AG09309 (cell line): ENCODE data around the gene COL24A1.
"Not testable (repeated sequence)": the region's sequence is repeated elsewhere in the genome, so short reads cannot be mapped to it uniquely, and the experiment has no call there.

Source experiments
- DNase-seq: peaks from one replicate; pipeline ENCODE4 v3.0.0-alpha.2; 2010; ENCODE audit warnings: low read depth
- H3K4me3 ChIP-seq: 2 replicates; pipeline ENCODE4 v1.5.1; 2011; ENCODE audit warnings: mild to moderate bottlenecking, low read depth, low read length, moderate library complexity; ENCODE audit not compliant: control insufficient read depth
- TF ChIP-seq, protein P1 (sequence below): IDR thresholded peaks from 2 replicates; pipeline ENCODE4 v1.5.1; 2011; ENCODE audit warnings: mild to moderate bottlenecking, low read depth, low read length, inconsistent platforms; ENCODE audit not compliant: insufficient read depth, control insufficient read depth; ENCODE audit errors: missing control alignments

The COL24A1 gene

DNA sequence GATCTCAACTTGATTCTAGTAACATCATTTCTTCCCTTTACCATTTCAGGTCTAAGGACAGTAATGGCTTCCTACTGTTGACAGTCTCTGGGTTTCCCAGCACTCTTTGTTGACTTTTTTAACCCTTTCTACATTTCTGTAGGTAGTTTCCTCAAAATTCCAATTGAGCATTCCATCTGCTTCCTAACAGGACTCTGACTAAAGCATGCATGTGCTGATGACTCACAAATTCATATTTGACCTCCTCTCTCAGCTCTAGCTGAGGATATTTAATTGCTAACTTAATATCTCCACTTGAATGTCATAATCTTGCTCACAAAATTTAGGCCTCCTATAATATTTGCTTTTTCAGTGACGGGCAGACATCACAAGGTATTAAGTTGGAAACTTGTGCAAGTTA lies 355.1 kb downstream of the COL24A1 start:
- H3K4me3 ChIP-seq: no peak overlapping the region
- TF ChIP-seq, protein P1, sequence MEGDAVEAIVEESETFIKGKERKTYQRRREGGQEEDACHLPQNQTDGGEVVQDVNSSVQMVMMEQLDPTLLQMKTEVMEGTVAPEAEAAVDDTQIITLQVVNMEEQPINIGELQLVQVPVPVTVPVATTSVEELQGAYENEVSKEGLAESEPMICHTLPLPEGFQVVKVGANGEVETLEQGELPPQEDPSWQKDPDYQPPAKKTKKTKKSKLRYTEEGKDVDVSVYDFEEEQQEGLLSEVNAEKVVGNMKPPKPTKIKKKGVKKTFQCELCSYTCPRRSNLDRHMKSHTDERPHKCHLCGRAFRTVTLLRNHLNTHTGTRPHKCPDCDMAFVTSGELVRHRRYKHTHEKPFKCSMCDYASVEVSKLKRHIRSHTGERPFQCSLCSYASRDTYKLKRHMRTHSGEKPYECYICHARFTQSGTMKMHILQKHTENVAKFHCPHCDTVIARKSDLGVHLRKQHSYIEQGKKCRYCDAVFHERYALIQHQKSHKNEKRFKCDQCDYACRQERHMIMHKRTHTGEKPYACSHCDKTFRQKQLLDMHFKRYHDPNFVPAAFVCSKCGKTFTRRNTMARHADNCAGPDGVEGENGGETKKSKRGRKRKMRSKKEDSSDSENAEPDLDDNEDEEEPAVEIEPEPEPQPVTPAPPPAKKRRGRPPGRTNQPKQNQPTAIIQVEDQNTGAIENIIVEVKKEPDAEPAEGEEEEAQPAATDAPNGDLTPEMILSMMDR: no peak
- DNase-seq: no peak

DNA sequence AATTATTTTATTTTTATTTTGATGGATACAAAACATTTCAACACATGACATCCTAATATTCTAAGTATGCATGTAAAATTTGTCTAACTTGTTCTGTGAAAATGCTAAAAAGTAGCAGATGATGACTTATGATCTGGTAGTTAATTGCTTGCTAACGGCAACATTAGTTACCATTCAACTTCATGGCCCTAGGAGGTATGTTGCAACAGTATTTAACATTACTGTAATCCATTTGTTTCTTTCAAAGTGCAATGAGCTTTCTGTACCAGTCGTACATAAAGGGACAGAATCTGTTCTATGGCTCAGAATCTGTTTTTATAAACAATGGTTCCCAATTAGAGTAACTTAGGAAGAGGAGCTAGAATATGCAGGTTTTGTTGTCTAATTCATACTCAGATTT lies 356.8 kb downstream of the COL24A1 start:
- DNase-seq: no peak
- no peak overlapping the region for H3K4me3 ChIP-seq
- TF ChIP-seq, protein P1: no peak

DNA sequence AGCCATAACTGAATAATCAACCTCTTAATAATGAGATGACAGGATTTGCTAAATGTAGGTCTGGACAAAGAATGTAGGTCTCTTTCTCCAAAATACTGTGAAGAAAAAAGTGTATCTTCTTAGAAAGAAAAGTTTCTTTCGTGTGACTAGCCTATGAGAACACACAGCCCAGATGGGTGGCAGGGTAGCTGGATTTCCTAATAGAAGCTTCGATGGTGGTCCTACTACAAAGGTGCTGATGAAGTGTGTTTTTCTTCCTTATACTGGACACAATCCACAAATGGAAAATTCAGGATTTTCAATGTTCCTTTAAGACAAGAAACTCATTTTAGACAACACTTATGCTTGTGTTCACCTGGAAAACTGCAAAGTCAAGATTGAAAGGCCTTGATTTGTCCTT lies 358.2 kb downstream of the COL24A1 start:
- no peak overlapping the region for H3K4me3 ChIP-seq
- TF ChIP-seq, protein P1: no peak
- no peak for DNase-seq

DNA sequence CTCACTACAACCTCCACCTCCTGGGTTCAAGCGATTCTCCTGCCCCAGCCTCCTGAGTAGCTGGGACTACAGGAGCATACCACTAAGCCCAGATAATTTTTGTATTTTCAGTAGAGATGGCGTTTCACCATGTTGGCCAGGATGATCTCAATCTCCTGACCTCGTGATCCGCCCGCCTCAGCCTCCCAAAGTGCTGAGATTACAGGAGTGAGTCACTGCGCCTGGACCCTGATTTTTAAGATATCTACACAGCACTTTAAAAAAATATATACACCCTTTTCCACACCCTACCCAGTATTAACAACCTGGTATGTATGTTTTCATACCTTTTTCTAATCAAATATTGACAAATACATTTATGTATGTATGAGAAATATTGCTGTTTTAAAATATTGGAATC lies 379.6 kb downstream of the COL24A1 start:
- H3K4me3 ChIP-seq, DNase-seq: not testable (repeated sequence)

DNA sequence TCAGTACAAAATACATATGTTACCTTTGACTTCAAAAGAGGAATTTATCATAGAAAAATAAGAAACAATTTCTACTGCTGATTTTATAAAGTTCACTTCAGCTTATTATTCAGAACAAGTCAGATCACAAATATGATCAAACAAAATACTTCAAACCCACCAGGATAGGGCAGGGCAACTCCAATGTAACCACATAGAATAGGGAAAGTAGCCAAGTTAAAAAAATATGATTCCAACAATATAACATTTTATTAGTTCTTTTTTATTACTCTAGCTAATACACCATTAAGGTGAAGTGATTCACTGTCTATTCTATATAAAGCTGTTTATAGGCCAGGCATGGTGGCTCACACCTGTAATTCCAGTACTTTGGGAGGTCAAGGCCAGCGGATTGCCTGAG lies 393.8 kb downstream of the COL24A1 start:
- H3K4me3 ChIP-seq: no peak overlapping the region
- DNase-seq: no peak
- TF ChIP-seq, protein P1: no peak

DNA sequence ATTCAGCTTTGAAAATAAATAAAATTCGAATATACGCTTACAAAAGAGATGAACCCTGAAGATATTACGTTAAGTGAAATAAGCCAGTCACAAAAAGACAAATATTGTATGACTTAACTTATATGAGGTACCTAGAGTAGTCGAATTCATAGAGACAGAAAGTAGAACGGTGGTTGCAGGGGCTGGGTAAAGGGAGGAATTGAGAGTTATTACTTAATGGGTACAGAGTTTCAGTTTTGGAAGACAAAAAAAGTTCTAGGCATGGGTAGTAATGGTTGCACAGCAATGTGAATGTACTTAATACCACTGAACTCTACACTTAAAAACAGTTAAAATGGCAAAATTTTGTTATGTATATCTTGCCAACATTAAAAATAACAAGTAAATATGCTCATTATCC lies 399.7 kb downstream of the COL24A1 start:
- TF ChIP-seq, protein P1: no peak
- H3K4me3 ChIP-seq: no peak overlapping the region
- no peak for DNase-seq

DNA sequence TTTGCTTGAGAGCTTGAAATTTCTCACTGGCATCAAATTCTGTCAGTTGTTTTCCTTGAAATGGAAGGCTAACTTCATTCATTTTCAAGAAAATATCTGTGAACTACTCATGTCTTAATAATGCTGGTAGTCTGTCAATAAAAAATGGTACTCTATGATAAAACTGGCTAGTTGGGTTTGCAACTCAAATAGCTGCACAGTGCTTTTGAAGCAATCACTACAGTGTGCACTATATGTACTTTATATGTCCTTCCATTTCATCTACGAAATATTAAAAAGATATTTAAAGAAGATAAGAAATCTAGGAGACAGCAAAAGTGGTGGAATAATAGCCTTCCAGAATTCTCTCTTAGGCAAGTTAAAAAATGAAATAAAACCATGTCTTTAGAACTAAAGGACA lies 408.5 kb downstream of the COL24A1 start:
- TF ChIP-seq, protein P1: no peak
- no peak for DNase-seq

DNA sequence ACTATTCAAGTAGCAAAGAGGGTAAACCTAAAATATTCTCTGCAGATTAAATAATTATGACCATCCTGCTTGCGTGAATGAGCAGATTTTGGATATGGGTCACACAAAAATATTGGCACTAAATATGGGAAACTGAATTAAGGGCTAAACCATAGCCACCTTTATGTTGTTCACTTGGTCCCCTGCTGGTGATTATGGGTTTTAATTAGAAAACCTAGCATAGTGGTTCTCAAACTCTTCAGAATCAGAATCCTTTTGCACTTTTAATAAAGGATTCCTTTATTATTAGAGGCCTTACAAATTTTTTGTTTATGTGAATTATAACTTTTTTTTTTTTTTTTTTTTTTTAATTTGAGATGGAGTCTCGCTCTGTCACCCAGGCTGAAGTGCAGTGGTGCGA lies 409.8 kb downstream of the COL24A1 start:
- DNase-seq: no peak
- TF ChIP-seq, protein P1: no peak
- H3K4me3 ChIP-seq: no peak overlapping the region

More for the DNA sequence above, 408.5 kb downstream of the COL24A1 start:
- no peak overlapping the region for H3K4me3 ChIP-seq
